ENCODE measurements around the gene ACVR1B. TPM values are rescaled to one million over a fixed set of nuclear protein-coding genes. Genes with fewer than 3 reads are reported as not detected.

The ACVR1B gene
- total and polyA plus RNA-seq, 2 donors (not counting 3 experiments of a cell fraction or from before 2014, with no cell fraction given): 29.0 to 33.7 TPM

- peak; percentile 62 for FAIRE-seq
- dilution Hi-C loops (cut with MboI; ENCODE audit: extremely low pct_ligation_motif_present, low sequenced_read_pairs): no loop called here
- ChIA-PET CTCF (interaction anchor here (1.3 to 11.4 kb wide), 2 partner anchors 13 to 15 kb away, joined by 3 to 946 read pairs; no protein-coding TSS in a partner anchor), POLR2A (interaction anchor here (0.8 to 5.8 kb wide), 2 partner anchors 13 to 98 kb away, joined by 4 to 221 read pairs; no protein-coding TSS in a partner anchor)
- Histone ChIP-seq H3K9ac (replicated peaks; ENCODE audit: extremely low read depth, insufficient read depth, low read length) (peak overlapping the region; percentile 93), H3K79me2 (ENCODE audit: control insufficient read depth, insufficient read depth, low read length) (peaks cover 32% of the 10 kb centered on the region), H3K4me2 (ENCODE audit: insufficient read depth, low read length) (peak overlapping the region; percentile 68), H3K27ac (ENCODE audit: insufficient read depth, low read depth, low read length) (peak overlapping the region; percentile 78), H3K36me3 (ENCODE audit: control insufficient read depth in 2 of 2, extremely low read depth in 1 of 2, insufficient read depth in 2 of 2, low read length in 2 of 2) (peaks cover 19 to 20% of the 10 kb centered on the region in 2 experiments), H2AFZ (ENCODE audit: low read depth, low read length) (no peak overlapping the region), H4K20me1 (replicated peaks; ENCODE audit: control insufficient read depth, extremely low read depth, insufficient read depth, low read length) (no peaks in the 10 kb centered on the region), H3K9me1 (replicated peaks; ENCODE audit: control insufficient read depth, extremely low read depth, insufficient read depth, low read length) (no peaks in the 10 kb centered on the region), H3K4me1 (ENCODE audit: control insufficient read depth, extremely low read depth, insufficient read depth, low read length) (peaks cover 42% of the 10 kb centered on the region), H3K9me3 (replicated peaks; ENCODE audit: control insufficient read depth, insufficient read depth, low read length) (no peaks in the 10 kb centered on the region), H3K4me3 (replicated peaks in 1 of 3; ENCODE audit: insufficient read depth in 1 of 3, low read depth in 1 of 3, low read length in 3 of 3) (peak overlapping the region; percentile 72 to 95 (median 83)), H3K27me3 (ENCODE audit: control insufficient read depth in 2 of 2, insufficient read depth in 2 of 2, low read length in 2 of 2) (no peaks in the 10 kb centered on the region)
- no peak for DNase-seq (ENCODE audit: low read depth, low spot score)
- BruUV-seq (replicated peaks): no TSS peak
- intact Hi-C loops (cut with micrococcal nuclease): no loop called here
- TF ChIP-seq MYC (IDR thresholded peaks at IDR 0.05; ENCODE audit: low read depth, low read length) (no peak), GATA2 (IDR thresholded peaks at IDR 0.05; ENCODE audit: insufficient read depth, insufficient read length, low read depth, low read length) (no peak), MAX (IDR thresholded peaks at IDR 0.05; ENCODE audit: insufficient read depth, insufficient read length) (no peak), EZH2 (IDR thresholded peaks at IDR 0.05; ENCODE audit: borderline replicate concordance, low read depth, low read length, severe bottlenecking) (no peak), JUN (IDR thresholded peaks at IDR 0.05; ENCODE audit: borderline replicate concordance, insufficient read depth, insufficient read length, low read depth) (no peak), CTCF (IDR thresholded peaks at IDR 0.05; ENCODE audit: extremely low read depth in 1 of 2, insufficient read depth in 1 of 2, low read depth in 1 of 2, low read length in 2 of 2) (no peak), FOS (IDR thresholded peaks at IDR 0.05; ENCODE audit: borderline replicate concordance, insufficient read depth, low read length) (no peak), POLR2AphosphoS5 (IDR thresholded peaks at IDR 0.05; ENCODE audit: insufficient read depth, low read depth, low read length) (no peak), POLR2A (IDR thresholded peaks at IDR 0.05; ENCODE audit: low read depth, low read length) (no peak)
These were observed 56.5 kb downstream of the ACVR1B start for GRCh38 chr12:52007982-52008510.
